ENCODE data around the gene LGALS9. TPM values are rescaled to one million over a fixed set of nuclear protein-coding genes. Genes with fewer than 3 reads are reported as not detected.

Gene LGALS9
- total and polyA plus RNA-seq, 7 donors, result 4.3 to 11.7 (median 10.3) TPM

DNA sequence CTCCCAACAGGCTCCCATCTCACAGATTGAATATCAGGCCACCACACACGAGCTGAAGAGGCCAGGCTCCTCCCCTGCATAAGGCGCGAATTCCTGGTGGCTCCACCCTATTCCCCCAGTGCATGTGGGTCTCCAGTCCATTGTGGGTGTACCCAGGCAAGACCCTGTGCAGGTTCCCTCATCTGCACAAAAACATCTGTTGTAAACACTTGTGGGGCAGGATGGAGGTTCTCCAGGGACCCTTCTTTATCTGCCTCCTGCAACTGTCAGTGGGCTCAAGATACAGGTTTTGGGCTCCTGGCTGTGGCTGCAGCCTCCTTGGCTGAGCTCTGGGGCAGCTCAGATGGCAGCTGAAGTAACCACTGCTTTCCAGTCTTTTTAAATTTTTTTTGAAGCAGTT is 17.6 kb upstream of the LGALS9 start:
- Histone ChIP-seq H3K27ac (no peak overlapping the region), H3K9me3 (no peaks in the 10 kb centered on the region), H3K36me3 (ENCODE audit: insufficient read depth in 1 of 2, low read depth in 1 of 2) (peaks cover 6 to 100% of the 10 kb centered on the region in 2 donors), H3K4me3 (no peak overlapping the region), H3K27me3 (ENCODE audit: insufficient read depth in 3 of 3, low read length in 2 of 3) (no peaks in the 10 kb centered on the region), H3K4me1 (no peaks in the 10 kb centered on the region)
- TF ChIP-seq, protein P1, sequence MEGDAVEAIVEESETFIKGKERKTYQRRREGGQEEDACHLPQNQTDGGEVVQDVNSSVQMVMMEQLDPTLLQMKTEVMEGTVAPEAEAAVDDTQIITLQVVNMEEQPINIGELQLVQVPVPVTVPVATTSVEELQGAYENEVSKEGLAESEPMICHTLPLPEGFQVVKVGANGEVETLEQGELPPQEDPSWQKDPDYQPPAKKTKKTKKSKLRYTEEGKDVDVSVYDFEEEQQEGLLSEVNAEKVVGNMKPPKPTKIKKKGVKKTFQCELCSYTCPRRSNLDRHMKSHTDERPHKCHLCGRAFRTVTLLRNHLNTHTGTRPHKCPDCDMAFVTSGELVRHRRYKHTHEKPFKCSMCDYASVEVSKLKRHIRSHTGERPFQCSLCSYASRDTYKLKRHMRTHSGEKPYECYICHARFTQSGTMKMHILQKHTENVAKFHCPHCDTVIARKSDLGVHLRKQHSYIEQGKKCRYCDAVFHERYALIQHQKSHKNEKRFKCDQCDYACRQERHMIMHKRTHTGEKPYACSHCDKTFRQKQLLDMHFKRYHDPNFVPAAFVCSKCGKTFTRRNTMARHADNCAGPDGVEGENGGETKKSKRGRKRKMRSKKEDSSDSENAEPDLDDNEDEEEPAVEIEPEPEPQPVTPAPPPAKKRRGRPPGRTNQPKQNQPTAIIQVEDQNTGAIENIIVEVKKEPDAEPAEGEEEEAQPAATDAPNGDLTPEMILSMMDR (IDR thresholded peaks at IDR 0.05), result no peak
- ATAC-seq (no peak), DNase-seq (no peak)
- WGBS, 3 donors, result 75 to 90% (median 78%) methylated on average over 3 of the region's 3 CpGs
- intact Hi-C loops (cut with DNase I), result no loop called here

DNA sequence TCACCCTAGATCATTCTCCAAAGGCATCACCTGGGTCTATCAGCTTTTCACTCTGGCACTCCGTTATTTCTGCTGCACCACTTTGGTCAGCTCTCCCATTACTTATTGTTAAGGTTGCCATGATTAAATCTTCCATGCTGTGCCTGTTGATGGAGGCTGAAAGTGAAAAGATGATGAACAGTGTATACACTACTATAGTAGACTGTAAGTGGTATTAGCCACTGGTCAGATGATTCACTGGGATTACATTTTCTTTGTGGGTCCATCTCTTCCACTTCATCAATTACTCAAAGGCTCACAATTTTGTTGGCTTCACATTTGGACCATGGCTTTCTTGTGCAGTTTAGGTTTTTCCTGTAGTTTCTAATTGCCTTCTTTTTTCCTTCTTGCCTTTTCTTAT is 15.9 kb upstream of the LGALS9 start:
- intact Hi-C loops (cut with DNase I), result no loop called here
- Histone ChIP-seq H3K27ac (no peak overlapping the region), H3K36me3 (ENCODE audit: insufficient read depth in 1 of 2, low read depth in 1 of 2) (peaks cover 6 to 100% of the 10 kb centered on the region in 2 donors), H3K27me3 (ENCODE audit: insufficient read depth in 3 of 3, low read length in 2 of 3) (no peaks in the 10 kb centered on the region), H3K4me1 (no peaks in the 10 kb centered on the region), H3K9me3 (no peaks in the 10 kb centered on the region), H3K4me3 (no peak overlapping the region)
- 92 to 100% (median 95%) methylated on average over 1 of the region's 1 CpG for WGBS, 3 donors
- DNase-seq, result no peak
- TF ChIP-seq, protein P1 (IDR thresholded peaks at IDR 0.05), result no peak
- no peak for ATAC-seq

DNA sequence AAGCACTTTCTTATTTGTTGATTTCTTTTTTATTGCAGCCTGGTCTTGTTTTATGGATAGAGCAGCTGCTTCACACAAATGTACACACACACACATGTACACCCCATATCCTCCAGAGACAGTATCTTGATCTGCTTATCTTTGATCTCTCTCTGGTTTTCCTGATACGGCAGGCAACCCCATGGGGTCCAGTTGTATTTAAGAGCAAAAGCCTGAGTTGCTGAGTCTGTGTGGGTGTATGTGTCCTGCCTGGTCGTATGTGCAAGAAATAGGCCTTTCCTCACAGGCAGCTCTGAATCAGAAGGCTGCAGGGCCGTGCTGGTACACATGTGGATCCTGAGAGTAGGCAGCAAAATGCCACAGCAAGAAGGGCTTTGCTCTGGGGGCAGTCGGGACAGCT is 14.6 kb upstream of the LGALS9 start:
- peaks cover 6 to 100% of the 10 kb centered on the region in 2 donors for H3K36me3 ChIP-seq (ENCODE audit: insufficient read depth in 1 of 2, low read depth in 1 of 2)
- intact Hi-C loops (cut with DNase I), result no loop called here
- no peak for DNase-seq
- H3K9me3 ChIP-seq, result no peaks in the 10 kb centered on the region
- WGBS, 3 donors, result 75 to 81% (median 78%) methylated on average over 4 of the region's 4 CpGs
- no peaks in the 10 kb centered on the region for H3K4me1 ChIP-seq
- no peaks in the 10 kb centered on the region for H3K27me3 ChIP-seq (ENCODE audit: insufficient read depth in 3 of 3, low read length in 2 of 3)
- TF ChIP-seq, protein P1 (IDR thresholded peaks at IDR 0.05), result no peak
- no peak overlapping the region for H3K4me3 ChIP-seq
- no peak overlapping the region for H3K27ac ChIP-seq
- ATAC-seq, result no peak

DNA sequence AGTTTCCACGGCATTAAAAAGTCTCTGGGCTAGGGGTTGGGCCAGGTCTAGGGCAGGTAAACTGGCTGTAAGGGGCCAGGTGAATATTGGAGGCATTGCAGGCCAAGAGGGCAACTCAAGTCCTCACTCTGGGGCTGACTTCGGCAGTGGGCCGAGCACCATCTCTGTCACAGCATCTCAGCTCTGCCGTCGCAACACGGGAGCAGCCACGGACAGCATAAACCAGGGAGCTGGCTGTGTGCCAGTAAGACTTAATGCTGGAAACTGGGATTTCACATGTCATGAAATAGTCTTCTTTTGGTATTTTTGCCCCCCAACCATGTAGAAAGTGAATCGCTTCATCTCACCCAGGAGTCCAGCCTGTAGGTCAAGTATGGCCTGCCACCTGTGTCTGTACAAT is 12.6 kb upstream of the LGALS9 start:
- 87 to 90% (median 90%) methylated on average over 8 of the region's 8 CpGs for WGBS, 3 donors
- TF ChIP-seq, protein P1 (IDR thresholded peaks at IDR 0.05), result no peak
- Histone ChIP-seq H3K4me3 (no peak overlapping the region), H3K36me3 (ENCODE audit: insufficient read depth in 1 of 2, low read depth in 1 of 2) (peaks cover 4 to 100% of the 10 kb centered on the region in 2 donors), H3K27ac (no peak overlapping the region), H3K4me1 (peaks cover 13% of the 10 kb centered on the region), H3K27me3 (ENCODE audit: insufficient read depth in 3 of 3, low read length in 2 of 3) (no peaks in the 10 kb centered on the region), H3K9me3 (no peaks in the 10 kb centered on the region)
- no peak for DNase-seq
- no peak for ATAC-seq
- intact Hi-C loops (cut with DNase I), result no loop called here

DNA sequence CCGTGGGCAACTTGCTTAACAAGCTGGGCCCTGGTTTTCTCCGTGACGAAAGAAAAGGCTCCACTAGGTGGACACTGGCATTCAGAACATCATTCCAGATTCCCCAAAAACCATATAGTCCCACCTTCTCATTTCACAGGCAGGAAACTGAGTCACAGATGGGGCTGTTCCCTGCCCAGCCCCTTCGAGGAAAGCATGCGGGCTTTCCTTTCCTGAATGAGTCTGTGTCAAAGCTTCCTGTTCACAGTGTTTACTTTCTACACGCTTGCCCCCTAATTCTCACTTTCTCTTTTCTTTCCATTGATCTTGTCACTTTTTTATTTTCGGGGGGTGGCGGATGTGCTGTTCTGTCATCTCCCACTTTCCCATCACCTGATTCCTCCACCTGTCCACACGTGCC is 10.3 kb upstream of the LGALS9 start:
- Histone ChIP-seq H3K27ac (no peak overlapping the region), H3K4me1 (peaks cover 18% of the 10 kb centered on the region), H3K36me3 (ENCODE audit: insufficient read depth in 1 of 2, low read depth in 1 of 2) (peaks cover 0 to 85% of the 10 kb centered on the region in 2 donors), H3K4me3 (no peak overlapping the region), H3K27me3 (ENCODE audit: insufficient read depth in 3 of 3, low read length in 2 of 3) (no peaks in the 10 kb centered on the region), H3K9me3 (no peaks in the 10 kb centered on the region)
- WGBS, 3 donors, result 84 to 90% (median 87%) methylated on average over 9 of the region's 9 CpGs
- DNase-seq (no peak), ATAC-seq (no peak)
- TF ChIP-seq, protein P1 (IDR thresholded peaks at IDR 0.05), result no peak
- intact Hi-C loops (cut with DNase I), result no loop called here

Measured in psoas muscle (tissue), 8 donors.